ENCODE measurements around the gene ANAPC2.

DNA sequence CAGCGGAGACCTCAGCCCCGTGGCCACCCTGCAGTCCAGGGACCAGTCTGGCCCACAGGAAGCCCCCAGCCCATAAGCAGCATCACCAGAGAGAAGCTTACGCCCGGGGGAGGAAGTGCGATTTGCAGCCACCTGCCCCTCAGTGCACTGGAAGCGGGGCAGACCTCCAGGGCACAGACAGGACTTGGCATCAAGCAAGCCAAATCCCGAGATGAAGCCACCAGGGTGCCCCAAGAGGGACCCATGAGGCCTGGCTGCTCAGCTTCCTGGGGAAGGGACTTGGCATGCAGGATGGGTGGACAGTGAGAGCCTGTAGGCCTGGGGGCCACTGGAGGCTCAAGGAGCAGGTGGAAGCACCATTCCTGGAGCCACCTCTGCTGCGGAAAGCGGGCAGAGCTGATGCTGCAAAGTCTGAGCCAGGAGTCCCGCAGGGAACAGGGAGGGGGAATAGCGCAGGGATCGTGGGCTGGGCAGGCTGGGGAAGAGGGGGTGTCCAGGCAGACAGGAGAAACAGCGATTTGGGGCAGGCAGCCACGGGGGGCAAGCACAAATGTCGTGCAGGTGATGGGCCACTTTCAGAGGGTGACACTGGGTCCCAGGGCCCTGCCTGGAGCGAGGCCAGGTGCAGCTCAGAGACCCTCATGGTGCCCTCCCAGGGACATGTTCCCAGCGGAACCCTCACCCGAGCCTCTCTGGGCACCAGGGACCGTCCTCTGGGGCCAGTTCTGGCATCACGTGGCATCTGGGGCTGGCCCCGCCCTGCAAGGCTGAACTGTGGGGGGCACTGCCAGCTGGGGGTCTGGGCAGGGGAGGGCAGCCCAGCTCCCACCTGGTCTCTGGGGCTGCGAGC lies 21.8 kb downstream of the ANAPC2 start:
- TF ChIP-seq REST (IDR thresholded peaks at IDR 0.05) = no peak
- no peak for TF ChIP-seq FOXS1 (CRISPR knock-in tag; IDR thresholded peaks at IDR 0.05)
- TF ChIP-seq CTCF (IDR thresholded peaks at IDR 0.05) = no peak
- no peak for TF ChIP-seq HOXB13 (CRISPR knock-in tag; IDR thresholded peaks at IDR 0.05; ENCODE audit: low read depth)
- TF ChIP-seq RNF2 (IDR thresholded peaks at IDR 0.05; ENCODE audit: borderline replicate concordance, low read depth) = no peak
